Neuron (in vitro differentiated cells): ENCODE data around the gene MED14.

Experiments
- H2AFZ ChIP-seq: one replicate; pipeline ENCODE4 v1.6.1; 2013; ENCODE audit warnings: low read depth, mild to moderate bottlenecking, inconsistent platforms, low read length, moderate library complexity
- H3K27me3 ChIP-seq: one replicate; pipeline ENCODE4 v1.6.1; 2013; ENCODE audit warnings: low read length; ENCODE audit not compliant: insufficient read depth
- H3K36me3 ChIP-seq: one replicate; pipeline ENCODE4 v1.6.1; 2013; ENCODE audit warnings: low read length; ENCODE audit not compliant: insufficient read depth
- H3K4me1 ChIP-seq: one replicate; pipeline ENCODE4 v1.6.1; 2013; ENCODE audit warnings: low read length; ENCODE audit not compliant: insufficient read depth
- H3K4me3 ChIP-seq: 2 replicates; pipeline ENCODE4 v1.5.1; 2013; ENCODE audit warnings: mild to moderate bottlenecking, low read length, moderate library complexity
- H3K9me3 ChIP-seq: one replicate; pipeline ENCODE4 v1.6.1; 2013; ENCODE audit warnings: low read length

Gene MED14

DNA sequence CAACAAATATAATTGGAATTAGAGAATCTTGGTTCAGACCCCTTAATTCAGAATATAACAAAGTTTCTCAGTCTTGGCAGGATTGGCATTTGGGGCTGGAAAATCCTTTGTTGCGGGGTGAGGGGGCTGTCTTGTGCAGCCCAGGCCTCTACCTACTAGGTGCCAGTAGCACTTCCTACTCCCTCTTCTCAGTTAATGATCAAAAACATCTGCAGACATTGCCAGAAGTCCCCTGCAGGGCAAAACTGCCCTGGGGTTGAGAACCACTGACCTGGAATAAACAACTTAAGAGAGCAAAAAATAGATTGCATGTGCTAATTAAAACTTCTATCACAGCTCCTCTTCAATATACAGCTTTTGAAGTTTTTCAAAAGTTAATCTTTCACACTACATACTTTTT, 51.2 kb downstream of the MED14 start:
- no peaks in the 10 kb centered on the region for H3K9me3 ChIP-seq
- peaks cover 29% of the 10 kb centered on the region for H3K36me3 ChIP-seq
- no peaks in the 10 kb centered on the region for H3K27me3 ChIP-seq
- H2AFZ ChIP-seq: no peak overlapping the region
- H3K4me3 ChIP-seq: no peak overlapping the region
- no peaks in the 10 kb centered on the region for H3K4me1 ChIP-seq

DNA sequence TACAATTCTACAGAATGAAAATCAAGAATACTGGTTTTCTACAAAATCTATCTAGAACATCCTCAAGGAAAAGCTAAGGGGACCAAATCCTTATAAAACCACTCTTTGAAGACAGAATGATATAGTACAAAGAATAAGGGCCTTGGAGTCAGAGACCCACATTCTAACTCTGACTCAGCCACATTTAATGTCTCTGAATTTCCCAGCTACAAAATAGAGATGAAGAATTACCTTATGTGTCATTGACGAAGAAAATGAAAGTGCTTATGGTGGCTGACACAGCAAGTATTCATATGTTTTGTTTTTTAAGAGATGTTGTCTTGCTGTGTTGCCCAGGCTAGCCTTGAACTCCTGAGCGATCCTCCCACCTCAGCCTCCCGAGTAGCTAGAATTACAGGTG, 52.1 kb downstream of the MED14 start:
- no peaks in the 10 kb centered on the region for H3K9me3 ChIP-seq
- H3K4me1 ChIP-seq: no peaks in the 10 kb centered on the region
- no peaks in the 10 kb centered on the region for H3K27me3 ChIP-seq
- H2AFZ ChIP-seq: no peak overlapping the region
- H3K36me3 ChIP-seq: peaks cover 29% of the 10 kb centered on the region
- no peak overlapping the region for H3K4me3 ChIP-seq

DNA sequence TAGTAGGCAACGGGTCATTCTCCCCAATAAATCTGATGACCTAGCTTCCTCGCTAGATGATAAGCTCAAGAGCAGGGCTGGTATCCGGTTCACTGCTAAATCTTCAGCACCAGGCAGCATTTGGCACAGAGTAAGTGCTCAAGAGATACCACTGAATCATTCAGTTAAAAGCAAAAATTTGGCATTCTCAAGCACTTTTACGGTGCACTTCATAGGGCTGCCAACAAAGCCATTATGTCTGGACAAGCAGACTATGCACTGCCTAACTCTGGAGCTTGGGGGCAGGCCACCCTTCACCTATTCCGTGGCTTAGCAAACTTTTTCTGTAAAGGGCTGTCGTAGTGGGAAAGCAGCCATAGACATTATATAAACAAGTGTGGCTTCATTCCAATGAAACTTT, 64.2 kb downstream of the MED14 start:
- Histone ChIP-seq H3K27me3 (peaks cover 5% of the 10 kb centered on the region), H3K9me3 (no peaks in the 10 kb centered on the region), H3K4me3 (no peak overlapping the region), H3K36me3 (peaks cover 42% of the 10 kb centered on the region), H3K4me1 (no peaks in the 10 kb centered on the region), H2AFZ (no peak overlapping the region)

DNA sequence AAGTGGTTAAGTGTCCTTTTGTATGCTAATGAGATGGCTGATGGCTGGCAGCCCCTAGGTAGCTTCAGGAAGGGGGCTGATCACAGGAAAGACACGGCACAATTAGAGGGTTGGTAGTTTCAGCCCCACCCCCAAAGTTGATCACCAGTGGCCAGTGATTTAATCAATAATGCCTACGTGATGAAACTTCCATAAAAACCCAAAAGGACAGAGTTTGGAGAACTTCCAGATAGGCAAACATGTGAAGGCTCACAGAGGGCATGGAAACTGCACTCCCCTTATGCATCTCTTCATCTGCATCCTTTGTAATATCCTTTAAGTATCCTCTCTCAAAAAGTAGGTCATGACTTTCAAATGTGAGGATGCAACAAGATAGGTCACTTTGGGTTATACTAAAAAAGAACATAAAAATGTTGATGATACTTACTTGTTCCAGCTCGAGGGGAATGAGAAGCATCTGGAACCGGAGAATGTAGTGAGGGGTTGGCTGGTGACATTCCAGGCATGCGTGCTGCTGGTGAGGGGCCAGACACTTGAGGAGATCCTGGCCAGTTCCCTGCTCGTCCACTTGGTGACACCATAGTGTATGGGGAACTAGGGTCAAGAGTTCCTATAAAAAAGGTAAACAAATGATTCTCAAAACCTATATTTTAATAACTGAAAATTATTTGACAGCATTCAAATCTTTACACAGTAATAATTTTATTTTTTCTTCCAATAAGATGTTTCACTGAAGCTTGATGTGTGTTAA, 71.3 kb downstream of the MED14 start:
- no peak overlapping the region for H2AFZ ChIP-seq
- no peaks in the 10 kb centered on the region for H3K4me1 ChIP-seq
- no peaks in the 10 kb centered on the region for H3K27me3 ChIP-seq
- peaks cover 47% of the 10 kb centered on the region for H3K36me3 ChIP-seq
- no peak overlapping the region for H3K4me3 ChIP-seq
- H3K9me3 ChIP-seq: no peaks in the 10 kb centered on the region

DNA sequence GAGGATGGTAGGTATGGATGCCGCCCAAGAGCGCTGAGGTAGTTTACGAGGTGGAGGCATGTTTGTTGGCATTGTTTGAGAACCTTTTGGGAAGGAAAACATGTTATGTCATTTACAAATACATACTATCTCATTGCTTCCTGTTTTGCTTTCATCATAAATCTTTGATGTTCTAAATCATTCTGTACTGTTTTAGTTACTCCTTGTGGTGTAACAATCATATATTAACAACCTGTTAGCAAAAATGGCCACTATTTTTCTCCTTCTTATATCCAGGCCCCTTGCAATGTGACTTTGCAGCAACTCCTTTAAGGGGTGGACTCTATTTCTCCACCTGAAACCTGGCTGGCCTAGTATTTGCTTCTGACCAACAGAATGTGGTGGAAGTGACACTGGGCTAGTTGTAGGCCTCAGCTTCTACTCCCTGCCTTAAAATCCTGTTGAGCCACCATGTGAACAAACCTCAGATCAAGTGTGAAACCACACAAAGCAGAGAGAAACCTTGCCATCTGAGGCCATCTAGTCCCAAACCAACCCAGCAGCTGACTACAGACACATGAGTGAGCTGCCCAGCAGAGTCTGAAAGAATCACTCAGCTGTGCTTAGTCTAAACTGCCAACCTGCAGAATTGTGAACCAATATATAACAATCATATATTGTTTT, 72.1 kb downstream of the MED14 start:
- H3K4me1 ChIP-seq: no peaks in the 10 kb centered on the region
- no peaks in the 10 kb centered on the region for H3K9me3 ChIP-seq
- peaks cover 46% of the 10 kb centered on the region for H3K36me3 ChIP-seq
- H3K4me3 ChIP-seq: no peak overlapping the region
- H3K27me3 ChIP-seq: no peaks in the 10 kb centered on the region
- H2AFZ ChIP-seq: no peak overlapping the region

DNA sequence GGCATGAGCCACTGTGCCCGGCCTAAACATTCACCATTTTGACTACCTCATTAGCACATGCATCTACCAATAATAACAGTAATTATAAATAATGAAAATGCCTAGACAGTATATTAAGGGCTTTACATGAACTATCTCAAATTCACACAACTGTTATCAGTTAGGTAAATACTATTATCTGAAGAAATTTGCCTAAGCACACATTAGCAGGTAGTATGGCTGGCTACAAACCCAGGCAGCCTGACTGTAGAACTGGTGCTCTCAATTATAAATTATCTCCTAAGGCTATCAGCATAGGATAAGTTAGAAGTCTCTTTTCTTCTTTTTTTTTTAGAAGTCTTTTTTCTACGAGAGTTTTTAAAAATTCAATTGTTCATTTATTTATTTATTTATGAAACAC, 73.9 kb downstream of the MED14 start:
- H3K36me3 ChIP-seq: peaks cover 36% of the 10 kb centered on the region
- H3K27me3 ChIP-seq: no peaks in the 10 kb centered on the region
- no peak overlapping the region for H2AFZ ChIP-seq
- no peak overlapping the region for H3K4me3 ChIP-seq
- no peaks in the 10 kb centered on the region for H3K4me1 ChIP-seq
- no peaks in the 10 kb centered on the region for H3K9me3 ChIP-seq

DNA sequence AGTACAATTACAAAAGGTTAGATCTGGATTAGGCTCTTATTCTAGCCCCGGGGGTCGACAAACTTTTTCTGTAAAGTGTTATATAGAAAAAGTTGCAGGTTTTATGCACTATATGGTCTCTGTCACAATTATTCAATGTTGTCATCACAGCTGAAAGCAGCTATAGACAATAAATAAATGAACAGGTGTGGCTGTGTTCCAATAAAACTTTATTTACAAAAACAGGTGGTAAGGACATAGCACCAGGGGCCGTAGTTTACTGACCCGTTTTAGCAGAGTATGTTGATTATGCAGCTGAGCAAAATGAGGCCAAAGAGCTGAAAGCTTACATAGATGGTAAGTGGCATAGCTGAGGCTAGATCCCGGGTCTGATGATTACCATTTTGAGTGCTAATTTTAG, 75.0 kb downstream of the MED14 start:
- Histone ChIP-seq H3K9me3 (no peaks in the 10 kb centered on the region), H3K4me3 (no peak overlapping the region), H2AFZ (no peak overlapping the region), H3K27me3 (no peaks in the 10 kb centered on the region), H3K36me3 (peaks cover 27% of the 10 kb centered on the region), H3K4me1 (no peaks in the 10 kb centered on the region)

DNA sequence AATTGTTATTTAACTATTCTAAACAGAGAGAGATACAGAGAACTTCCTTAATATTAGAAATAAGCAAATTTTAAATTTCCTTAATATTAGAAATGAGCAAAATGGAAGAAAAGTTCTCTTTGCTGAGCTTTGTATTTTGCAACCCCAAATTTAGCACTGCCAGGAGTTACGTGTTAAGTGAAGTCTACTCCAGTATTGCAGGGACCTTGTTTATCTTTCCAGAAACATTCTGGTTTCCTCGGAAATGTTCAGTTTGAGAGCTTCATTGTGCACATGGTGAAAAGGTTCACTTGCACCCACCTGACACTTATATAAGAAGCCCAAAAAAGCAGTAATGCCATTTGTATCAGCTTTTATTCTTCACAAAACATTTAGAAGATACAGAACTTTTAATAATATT, 81.8 kb downstream of the MED14 start:
- Histone ChIP-seq H3K4me1 (no peaks in the 10 kb centered on the region), H3K27me3 (no peaks in the 10 kb centered on the region), H3K9me3 (no peaks in the 10 kb centered on the region), H3K4me3 (no peak overlapping the region), H3K36me3 (peaks cover 14% of the 10 kb centered on the region), H2AFZ (no peak overlapping the region)

DNA sequence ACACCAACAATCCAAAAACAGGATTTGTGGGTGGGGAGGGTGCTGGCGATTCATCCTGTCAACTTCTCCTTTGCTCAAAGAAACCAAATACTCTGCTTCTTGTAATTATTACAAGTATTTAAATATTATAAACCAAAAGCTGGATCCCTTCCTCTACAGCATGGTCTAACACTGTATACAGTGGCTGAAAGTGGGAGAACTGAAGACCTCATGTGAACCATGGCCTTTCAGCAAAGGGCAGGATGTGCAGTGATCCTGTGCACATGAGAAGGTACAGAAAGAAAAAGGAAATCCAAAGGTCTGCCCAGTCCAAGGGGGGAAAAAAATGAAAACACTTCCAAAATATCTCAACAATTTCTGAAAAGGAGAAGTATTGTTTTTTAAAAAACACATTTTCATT, 82.7 kb downstream of the MED14 start:
- H3K4me3 ChIP-seq: no peak overlapping the region
- H3K4me1 ChIP-seq: peaks cover 4% of the 10 kb centered on the region
- H3K9me3 ChIP-seq: no peaks in the 10 kb centered on the region
- no peak overlapping the region for H2AFZ ChIP-seq
- no peaks in the 10 kb centered on the region for H3K27me3 ChIP-seq
- peaks cover 12% of the 10 kb centered on the region for H3K36me3 ChIP-seq

DNA sequence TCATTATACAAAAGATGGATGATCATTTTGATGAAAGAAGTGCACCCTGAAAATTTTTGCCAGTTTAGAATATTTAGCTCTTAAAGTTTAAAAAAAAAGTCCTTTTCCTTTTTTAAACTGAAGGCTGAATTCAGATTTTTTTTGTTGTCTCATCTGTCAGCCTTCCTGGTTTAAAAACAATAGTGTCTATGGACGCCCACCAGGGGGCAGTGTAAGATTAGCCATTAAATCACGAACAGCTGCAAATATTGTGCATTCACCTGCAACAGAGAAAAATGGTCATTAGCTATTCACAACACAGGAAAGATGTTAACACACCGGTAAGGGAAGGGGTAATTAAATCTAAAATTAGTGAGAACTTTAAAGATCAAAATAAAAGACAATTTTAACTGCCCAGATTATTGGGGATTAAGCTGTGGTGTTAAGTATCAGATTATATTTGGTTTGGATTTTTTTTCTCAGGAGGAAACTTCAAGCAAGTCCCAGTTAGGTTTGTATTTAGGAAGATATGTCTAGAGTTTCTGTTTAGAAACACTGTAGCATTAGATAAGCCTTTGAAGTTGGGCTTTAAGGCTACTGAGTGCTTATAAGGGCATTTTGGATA, 83.6 kb downstream of the MED14 start:
- Histone ChIP-seq H3K4me3 (no peak overlapping the region), H3K9me3 (no peaks in the 10 kb centered on the region), H3K36me3 (peaks cover 12% of the 10 kb centered on the region), H3K4me1 (peaks cover 5% of the 10 kb centered on the region), H3K27me3 (no peaks in the 10 kb centered on the region), H2AFZ (no peak overlapping the region)

DNA sequence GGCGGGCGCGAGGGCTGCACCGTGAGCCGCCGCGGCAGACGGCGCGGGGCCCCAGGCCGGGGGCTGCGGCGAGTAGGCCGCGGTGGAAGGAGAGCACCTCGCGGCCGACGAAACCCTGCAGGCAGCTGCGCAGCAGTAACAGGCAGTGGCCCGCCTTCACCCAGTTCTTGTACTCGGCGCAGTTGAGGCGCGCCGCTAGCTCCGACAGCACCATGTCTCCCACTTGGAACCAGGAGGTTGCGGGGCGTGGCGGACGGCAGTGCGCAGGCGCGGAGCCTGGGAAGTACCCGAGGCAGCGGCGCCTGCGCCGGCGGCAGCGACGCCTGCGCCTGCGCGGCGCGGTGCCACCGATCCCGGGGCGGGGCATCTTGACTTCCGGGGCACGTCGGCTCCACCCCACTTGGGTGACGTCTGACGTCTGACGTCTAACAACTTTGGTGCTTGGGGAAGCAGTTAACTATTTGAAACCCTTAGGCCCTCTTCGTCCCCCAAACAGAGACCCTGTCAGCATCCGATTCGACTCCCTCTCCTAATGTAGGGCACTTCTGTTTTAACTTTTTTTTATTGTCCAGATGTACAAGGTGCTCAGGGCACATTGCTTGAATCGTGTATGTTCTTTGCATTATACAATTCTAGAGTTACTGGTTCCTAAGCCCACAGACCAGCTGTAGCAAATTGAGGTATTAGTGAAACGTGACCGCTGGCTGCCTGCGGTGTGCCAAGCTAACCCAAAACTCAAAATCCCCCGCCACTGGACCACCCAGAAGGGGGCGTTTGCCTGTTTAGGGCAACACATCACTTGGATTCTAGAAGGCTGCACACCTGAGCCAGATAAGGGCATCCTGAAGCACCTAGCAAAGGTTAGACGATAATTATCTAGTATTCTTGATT, 87.8 kb downstream of the MED14 start, which contains the start of gene CXorf38:
Gene CXorf38, minus strand, starts transcription at position 255 of the 891 bp plus-strand sequence. Its CDS starts 41 bp downstream, at position 214.
- Histone ChIP-seq H2AFZ (peak within 1 kb of the TSS; percentile 38), H3K36me3 (no peaks in the 10 kb centered on the region), H3K9me3 (no peaks in the 10 kb centered on the region), H3K4me3 (peak within 1 kb of the TSS; percentile 55), H3K4me1 (peaks cover 11% of the 10 kb centered on the region), H3K27me3 (no peaks in the 10 kb centered on the region)

DNA sequence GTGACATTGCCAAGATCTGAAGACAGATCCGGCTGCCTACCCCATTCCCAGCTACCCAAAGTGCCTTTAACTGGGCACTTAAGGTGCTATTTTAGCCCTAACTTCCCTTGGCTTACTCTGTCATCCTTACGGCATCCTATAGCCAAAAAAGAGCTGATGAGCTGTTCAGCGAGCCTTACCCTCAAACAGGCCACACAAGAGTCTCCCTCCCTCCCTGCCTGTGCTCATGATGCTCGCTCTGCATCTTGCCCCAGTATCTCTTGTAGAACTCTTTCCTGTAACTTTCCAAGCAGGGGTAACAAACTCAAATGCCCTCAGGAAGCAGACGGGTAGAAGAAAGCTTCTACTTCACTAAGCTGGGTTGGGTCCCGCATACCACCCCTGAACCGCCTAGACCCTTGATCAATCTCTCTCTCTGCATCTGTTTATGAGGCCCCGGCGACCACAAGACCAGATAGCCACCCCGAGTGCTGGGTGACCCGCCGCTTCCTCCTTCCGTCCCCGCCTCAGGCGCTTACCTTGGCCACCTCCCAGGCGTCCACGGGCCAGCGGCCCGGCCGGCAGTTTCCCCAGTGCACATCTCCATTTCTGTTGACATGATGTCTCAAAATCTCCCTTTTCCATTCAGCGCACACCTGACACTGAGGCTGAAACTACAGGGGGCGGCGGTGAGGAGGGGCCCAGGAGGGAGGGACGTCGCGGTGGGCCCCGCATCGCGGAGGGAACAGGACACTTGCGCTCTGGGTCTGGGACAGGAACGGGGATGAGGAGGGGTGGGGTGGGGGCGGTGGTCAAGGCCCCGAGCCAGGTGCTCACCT, 88.6 kb downstream of the MED14 start:
- Histone ChIP-seq H3K9me3 (no peaks in the 10 kb centered on the region), H2AFZ (peak overlapping the region; percentile 38), H3K27me3 (no peaks in the 10 kb centered on the region), H3K36me3 (no peaks in the 10 kb centered on the region), H3K4me1 (peaks cover 11% of the 10 kb centered on the region), H3K4me3 (peak overlapping the region; percentile 55)
